Upper lobe of left lung (tissue), 6 donors: ENCODE results near the gene ZNF408. TPM values are rescaled to one million over a fixed set of nuclear protein-coding genes. Genes with fewer than 3 reads are reported as not detected.
A peak's percentile ranks its signal among the peaks of the same experiment; 100 is the strongest.

Source experiments
- ATAC-seq, 2 donors: fragments of 200-7000 bp; cut with Tn5 transposase; one replicate each; pipeline ENCODE4 v1.9.1; 2022; ENCODE audit warnings: mild to moderate bottlenecking in 2 of 2, moderate library complexity in 2 of 2; ENCODE audit not compliant: low FRiP score in 2 of 2
- DNase-seq, 2 donors: peaks; one replicate each; pipeline ENCODE4 v3.0.0-alpha.2; 2019 to 2020
- H3K27ac ChIP-seq, 4 donors: fragments of 200-600 bp; sonication (generic); one replicate each; pipeline ENCODE4 v1.5.1; 2016 to 2019
- H3K27me3 ChIP-seq, 4 donors: fragments of 200-600 bp; sonication (generic); one replicate each; pipeline ENCODE4 v1.5.1; 2017 to 2019
- H3K36me3 ChIP-seq, 4 donors: fragments of 200-600 bp; sonication (generic); one replicate each; pipeline ENCODE4 v1.5.1; 2016 to 2019
- H3K4me1 ChIP-seq, 4 donors: fragments of 200-600 bp; sonication (generic); one replicate each; pipeline ENCODE4 v1.5.1; 2018 to 2019
- H3K4me3 ChIP-seq, 4 donors: fragments of 200-600 bp; sonication (generic); one replicate each; pipeline ENCODE4 v1.5.1; 2017 to 2019; ENCODE audit warnings: mild to moderate bottlenecking in 2 of 4, moderate library complexity in 1 of 4
- H3K9me3 ChIP-seq, 4 donors: fragments of 200-600 bp; sonication (generic); one replicate each; pipeline ENCODE4 v1.5.1; 2018 to 2019
- EP300 ChIP-seq, 4 donors: sonication (generic); formaldehyde crosslinking; IDR thresholded peaks; one replicate each; pipeline ENCODE4 v1.5.1; 2017; ENCODE audit warnings: antibody characterized with exemption in 4 of 4, control low read depth in 2 of 4
- POLR2A ChIP-seq, 4 donors: fragments of 450-650 bp; IDR thresholded peaks; one replicate each; pipeline ENCODE4 v1.5.1; 2016 to 2017; ENCODE audit warnings: antibody characterized with exemption in 4 of 4, mild to moderate bottlenecking in 2 of 4
- POLR2AphosphoS5 ChIP-seq, 2 donors: sonication (generic); formaldehyde crosslinking; IDR thresholded peaks; one replicate each; pipeline ENCODE4 v1.5.1; 2017; ENCODE audit warnings: antibody characterized with exemption in 2 of 2
- WGBS, 2 donors: methylation state at CpG; one replicate each; pipeline ENCODE4 v1.1.5; 2017 to 2018; 5-methylcytosine and 5-hydroxymethylcytosine counted together
- total RNA-seq, 6 donors: library from RNA; depleted of rRNA in 4 of 6; stranded (reverse); fragments of >200 nt in 4 of 6; gene quantifications; one replicate each; pipeline versions ENCODE4 v1.1.0 to v1.2.1, GENCODE V29; 2016 to 2021
- TF ChIP-seq, protein P1 (sequence below), 6 experiments: fragments of 450-650 bp in 4 of 6; fragments of 200-600 bp in 2 of 6; sonication (generic) in 2 of 6; IDR thresholded peaks; one replicate each; pipeline ENCODE4 v1.5.1; 2016 to 2019; ENCODE audit warnings: antibody characterized with exemption in 6 of 6
- donor health status: DM: no; HTN: no; CAD: no; lungs with moderate emphysema.
- donor health status: DM: no; HTN: yes; CAD: no; lungs with severe emphysema.

Gene ZNF408
- total RNA-seq, 6 donors from 2014 or later, result 5.3 to 17.2 (median 10.5) TPM

DNA sequence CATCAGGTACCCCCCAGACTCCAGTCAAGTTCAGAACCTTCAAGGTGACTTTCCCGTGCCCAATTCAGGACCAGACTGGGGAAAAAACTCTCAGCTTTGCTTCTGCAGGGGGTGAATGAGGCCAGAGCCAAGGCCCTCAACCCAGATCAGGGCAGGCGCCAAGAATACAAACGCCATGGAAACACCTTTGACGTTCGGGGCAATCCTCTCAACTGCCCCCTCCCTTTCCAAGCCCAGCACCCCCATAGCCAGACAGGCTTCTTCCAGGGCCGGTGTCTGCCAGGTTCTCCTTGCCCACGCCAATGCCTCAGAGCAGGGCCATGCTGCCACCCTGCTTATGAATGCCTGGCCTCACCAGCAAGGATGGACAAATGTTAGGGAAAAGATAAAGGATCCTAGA lies 6.2 kb upstream of the ZNF408 start:
- no peak for ATAC-seq
- H3K27me3 ChIP-seq, result no peaks in the 10 kb centered on the region
- H3K36me3 ChIP-seq, result peaks cover 15 to 57% (median 47%) of the 10 kb centered on the region in 4 donors
- TF ChIP-seq POLR2A (IDR thresholded peaks at IDR 0.05) (no peak), POLR2AphosphoS5 (IDR thresholded peaks at IDR 0.05) (no peak), EP300 (IDR thresholded peaks at IDR 0.05) (no peak)
- TF ChIP-seq, protein P1, sequence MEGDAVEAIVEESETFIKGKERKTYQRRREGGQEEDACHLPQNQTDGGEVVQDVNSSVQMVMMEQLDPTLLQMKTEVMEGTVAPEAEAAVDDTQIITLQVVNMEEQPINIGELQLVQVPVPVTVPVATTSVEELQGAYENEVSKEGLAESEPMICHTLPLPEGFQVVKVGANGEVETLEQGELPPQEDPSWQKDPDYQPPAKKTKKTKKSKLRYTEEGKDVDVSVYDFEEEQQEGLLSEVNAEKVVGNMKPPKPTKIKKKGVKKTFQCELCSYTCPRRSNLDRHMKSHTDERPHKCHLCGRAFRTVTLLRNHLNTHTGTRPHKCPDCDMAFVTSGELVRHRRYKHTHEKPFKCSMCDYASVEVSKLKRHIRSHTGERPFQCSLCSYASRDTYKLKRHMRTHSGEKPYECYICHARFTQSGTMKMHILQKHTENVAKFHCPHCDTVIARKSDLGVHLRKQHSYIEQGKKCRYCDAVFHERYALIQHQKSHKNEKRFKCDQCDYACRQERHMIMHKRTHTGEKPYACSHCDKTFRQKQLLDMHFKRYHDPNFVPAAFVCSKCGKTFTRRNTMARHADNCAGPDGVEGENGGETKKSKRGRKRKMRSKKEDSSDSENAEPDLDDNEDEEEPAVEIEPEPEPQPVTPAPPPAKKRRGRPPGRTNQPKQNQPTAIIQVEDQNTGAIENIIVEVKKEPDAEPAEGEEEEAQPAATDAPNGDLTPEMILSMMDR (IDR thresholded peaks at IDR 0.05), result no peak
- H3K4me3 ChIP-seq, result no peak overlapping the region
- no peaks in the 10 kb centered on the region for H3K9me3 ChIP-seq
- WGBS, 2 donors, result 91 to 93% methylated on average over 7 of the region's 7 CpGs
- H3K4me1 ChIP-seq, result peaks cover 19 to 34% (median 32%) of the 10 kb centered on the region in 4 donors
- DNase-seq, result no peak
- H3K27ac ChIP-seq, result peak overlapping the region in 2 of 4 donors; percentile 23 to 53

DNA sequence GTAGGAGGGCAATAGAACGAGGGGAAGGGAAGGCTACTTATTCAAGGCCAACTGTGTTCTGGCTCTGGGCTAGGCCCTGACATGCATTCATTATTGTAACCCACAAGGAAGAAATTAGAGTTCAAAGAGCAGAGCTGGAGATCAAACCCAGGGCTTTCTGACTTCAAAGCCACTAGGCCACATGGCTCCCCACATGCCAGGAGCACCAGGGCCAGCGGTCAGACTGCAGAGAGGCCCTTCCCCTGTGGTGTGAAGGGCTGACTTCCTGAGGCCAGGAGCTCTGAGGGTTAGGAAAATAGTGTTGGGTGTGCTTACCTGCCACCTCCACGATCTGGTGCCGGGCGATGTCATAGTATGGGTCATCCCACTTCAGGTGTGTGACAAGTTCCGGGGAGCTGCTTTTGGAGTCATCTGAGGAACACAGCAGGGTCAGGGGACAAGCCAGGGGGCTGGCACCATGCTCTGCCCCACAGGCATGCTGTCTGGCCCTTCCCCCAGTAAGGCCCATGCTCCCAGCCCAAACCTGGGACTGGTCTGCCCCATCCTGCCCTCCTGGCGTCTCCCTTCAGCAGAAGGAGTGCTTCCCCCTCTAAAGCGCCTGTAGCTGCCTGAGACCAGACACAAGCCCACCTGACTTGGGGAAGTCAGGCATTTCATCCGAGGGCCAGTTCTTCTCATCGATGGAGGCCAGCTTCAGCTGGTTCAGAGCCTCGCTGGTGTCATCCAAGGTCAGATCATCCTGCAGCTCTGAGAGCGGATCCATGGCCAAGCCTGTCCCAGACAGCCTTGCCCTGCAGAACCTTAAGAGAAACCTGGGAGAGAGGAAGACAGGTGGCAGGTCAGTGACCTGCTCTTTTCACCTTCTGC lies 5.3 kb upstream of the ZNF408 start:
- H3K27me3 ChIP-seq, result no peaks in the 10 kb centered on the region
- H3K4me1 ChIP-seq, result peaks cover 22 to 37% (median 34%) of the 10 kb centered on the region in 4 donors
- no peak overlapping the region for H3K4me3 ChIP-seq
- H3K27ac ChIP-seq, result no peak overlapping the region
- TF ChIP-seq POLR2A (IDR thresholded peaks at IDR 0.05), result no peak
- TF ChIP-seq EP300 (IDR thresholded peaks at IDR 0.05), result no peak
- TF ChIP-seq, protein P1 (IDR thresholded peaks at IDR 0.05), result no peak
- TF ChIP-seq POLR2AphosphoS5 (IDR thresholded peaks at IDR 0.05), result no peak
- ATAC-seq (no peak), DNase-seq (no peak)
- H3K9me3 ChIP-seq, result no peaks in the 10 kb centered on the region
- 94 to 97% methylated on average over 7 to 12 of the region's 12 CpGs for WGBS, 2 donors
- peaks cover 15 to 57% (median 46%) of the 10 kb centered on the region in 4 donors for H3K36me3 ChIP-seq

DNA sequence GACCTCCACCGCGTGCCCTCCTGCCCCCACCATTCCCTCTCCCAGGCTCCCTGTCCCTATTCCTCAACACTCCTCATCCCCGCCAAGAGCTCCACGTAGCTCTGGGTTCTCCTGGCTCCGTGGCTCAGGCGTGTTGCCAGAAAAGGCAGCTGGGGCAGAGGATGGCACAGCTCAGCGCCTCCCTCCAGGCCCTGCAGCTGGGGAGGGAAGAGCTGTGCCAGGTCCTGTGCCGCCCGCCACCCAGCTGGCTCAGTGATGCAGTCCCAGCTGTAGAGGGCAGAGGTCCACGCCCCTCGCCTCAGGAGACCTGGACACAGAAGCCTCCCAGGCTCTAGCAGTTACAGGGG lies 4.6 kb upstream of the ZNF408 start:
- TF ChIP-seq POLR2AphosphoS5 (IDR thresholded peaks at IDR 0.05) (no peak), POLR2A (IDR thresholded peaks at IDR 0.05) (no peak)
- TF ChIP-seq, protein P1 (IDR thresholded peaks at IDR 0.05), result no peak
- no peak for DNase-seq

DNA sequence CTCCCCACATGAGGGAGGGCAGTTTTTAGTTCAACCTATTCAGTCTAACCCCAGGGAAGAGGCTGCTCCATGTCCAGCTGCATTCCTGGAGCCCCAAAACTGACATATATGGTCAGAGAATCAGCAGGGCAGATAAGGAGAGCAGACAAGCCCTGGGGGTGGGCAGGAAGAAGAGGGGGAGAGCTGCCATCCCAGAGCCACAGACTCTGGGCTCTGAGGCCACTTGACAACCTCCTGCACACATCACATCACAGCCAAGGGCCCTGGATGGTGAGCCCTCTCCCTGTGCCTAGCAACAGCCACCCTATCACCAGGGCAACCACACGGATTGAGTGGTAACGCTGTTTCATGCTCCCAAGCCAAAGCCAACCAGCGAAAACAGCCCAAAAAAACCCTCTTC lies 3.5 kb upstream of the ZNF408 start:
- Histone ChIP-seq H3K36me3 (peaks cover 15 to 42% (median 36%) of the 10 kb centered on the region in 4 donors), H3K27me3 (no peaks in the 10 kb centered on the region), H3K4me1 (peaks cover 31 to 48% (median 44%) of the 10 kb centered on the region in 4 donors), H3K4me3 (no peak overlapping the region), H3K9me3 (no peaks in the 10 kb centered on the region), H3K27ac (no peak overlapping the region)
- WGBS, 2 donors, result 65 to 87% methylated on average over 3 of the region's 3 CpGs
- TF ChIP-seq EP300 (IDR thresholded peaks at IDR 0.05), result no peak
- TF ChIP-seq POLR2AphosphoS5 (IDR thresholded peaks at IDR 0.05), result no peak
- no peak for TF ChIP-seq POLR2A (IDR thresholded peaks at IDR 0.05)
- TF ChIP-seq, protein P1 (IDR thresholded peaks at IDR 0.05), result no peak
- ATAC-seq (no peak), DNase-seq (no peak)

More for the DNA sequence above, 4.6 kb upstream of the ZNF408 start:
- Histone ChIP-seq H3K36me3 (peaks cover 15 to 52% (median 44%) of the 10 kb centered on the region in 4 donors), H3K27ac (no peak overlapping the region), H3K27me3 (no peaks in the 10 kb centered on the region), H3K4me1 (peaks cover 22 to 37% (median 34%) of the 10 kb centered on the region in 4 donors), H3K9me3 (no peaks in the 10 kb centered on the region), H3K4me3 (no peak overlapping the region)
- WGBS, 2 donors, result 87 to 92% methylated on average over 9 to 11 of the region's 11 CpGs
- ATAC-seq, result no peak
